Stimulated activated CD8-positive, alpha-beta memory T cell treated with anti-CD3 and anti-CD28 coated beads, Interleukin-12 subunit alpha, Interleukin-12 subunit beta, amount 100 ng/mL, for 1 hour (primary cell): Measurements from ENCODE around the gene CHST10.
"Not testable (repeated sequence)": the region's sequence is repeated elsewhere in the genome, so short reads cannot be mapped to it uniquely, and the experiment has no call there.

Experiments used
- DNase-seq: peaks from one replicate; pipeline ENCODE4 v3.0.0-alpha.2; 2020; ENCODE audit warnings: low read depth

CHST10 gene, protein sequence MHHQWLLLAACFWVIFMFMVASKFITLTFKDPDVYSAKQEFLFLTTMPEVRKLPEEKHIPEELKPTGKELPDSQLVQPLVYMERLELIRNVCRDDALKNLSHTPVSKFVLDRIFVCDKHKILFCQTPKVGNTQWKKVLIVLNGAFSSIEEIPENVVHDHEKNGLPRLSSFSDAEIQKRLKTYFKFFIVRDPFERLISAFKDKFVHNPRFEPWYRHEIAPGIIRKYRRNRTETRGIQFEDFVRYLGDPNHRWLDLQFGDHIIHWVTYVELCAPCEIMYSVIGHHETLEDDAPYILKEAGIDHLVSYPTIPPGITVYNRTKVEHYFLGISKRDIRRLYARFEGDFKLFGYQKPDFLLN

DNA sequence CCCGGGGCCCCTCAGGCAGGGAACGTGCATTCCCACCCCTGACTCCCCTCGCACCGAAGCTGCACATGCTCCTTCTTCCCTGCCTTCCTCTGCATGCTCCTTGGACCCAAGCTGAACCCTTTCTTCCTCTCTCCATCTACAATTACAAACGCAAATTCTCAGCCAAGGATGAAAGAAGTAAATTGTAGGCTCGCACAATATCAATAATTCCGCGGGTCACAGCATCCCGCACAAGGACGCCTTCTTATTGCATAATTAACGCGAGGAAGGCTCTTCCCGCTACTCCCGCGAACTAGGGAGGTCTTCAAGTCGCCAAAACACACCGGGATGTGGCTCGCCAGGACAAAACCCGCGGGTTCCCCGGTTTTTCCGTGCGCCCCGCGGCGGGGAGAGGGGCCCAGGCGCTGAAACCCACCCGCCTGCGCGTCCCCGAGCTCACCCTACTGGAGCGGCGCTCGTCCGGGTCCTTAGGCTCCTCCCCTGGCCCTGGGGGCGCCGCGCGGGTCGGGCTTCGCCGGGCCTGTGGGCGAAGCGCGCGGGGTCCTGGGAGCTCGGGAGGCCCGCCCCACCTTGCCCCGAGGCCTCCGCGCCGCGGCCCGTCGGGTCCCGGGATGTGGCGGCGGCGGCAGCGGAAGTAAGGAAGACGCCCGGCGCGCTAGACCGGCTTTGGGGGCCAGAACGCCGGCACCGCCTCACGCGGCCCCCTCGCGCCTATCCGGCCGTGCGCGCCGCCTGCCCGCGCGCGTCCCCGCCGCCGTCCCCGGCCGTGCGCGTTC, at the start of gene CHST10:
TSS of gene CHST10 (minus strand) at position 734 of the 776 bp plus-strand sequence. CDS start 10,993 bp downstream, outside the sequence.
- DNase-seq: peak; percentile 15

DNA sequence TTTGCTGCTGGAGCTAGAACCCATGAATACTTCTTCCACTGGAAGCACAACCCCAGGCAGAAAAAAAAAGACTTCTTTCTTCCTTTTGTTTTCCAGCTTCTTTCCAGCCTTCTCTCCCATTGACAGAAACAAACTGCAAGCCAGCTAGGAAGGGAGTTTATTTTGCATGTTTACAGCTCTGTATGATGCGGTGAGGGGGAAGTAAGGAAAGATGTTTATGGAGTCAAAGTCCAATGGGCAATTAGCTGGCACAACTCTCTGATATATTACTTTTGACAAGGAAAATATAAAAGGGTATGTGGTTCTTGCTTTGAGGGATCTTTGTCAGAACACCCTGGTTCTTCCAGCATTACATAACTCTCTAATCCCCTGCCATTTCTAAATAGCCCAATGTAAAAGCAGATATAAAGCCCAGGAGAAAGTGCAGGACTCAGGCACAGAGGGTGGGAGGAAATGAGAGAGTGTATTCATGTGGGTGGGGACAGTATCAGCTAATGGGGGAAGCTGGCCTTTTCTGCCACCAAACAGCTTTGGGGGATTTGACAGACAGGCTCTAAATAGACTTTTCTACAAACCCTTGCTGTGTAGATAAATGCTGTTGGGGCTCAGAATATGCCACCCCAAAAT, 43.5 kb upstream of the CHST10 start:
- no peak for DNase-seq

DNA sequence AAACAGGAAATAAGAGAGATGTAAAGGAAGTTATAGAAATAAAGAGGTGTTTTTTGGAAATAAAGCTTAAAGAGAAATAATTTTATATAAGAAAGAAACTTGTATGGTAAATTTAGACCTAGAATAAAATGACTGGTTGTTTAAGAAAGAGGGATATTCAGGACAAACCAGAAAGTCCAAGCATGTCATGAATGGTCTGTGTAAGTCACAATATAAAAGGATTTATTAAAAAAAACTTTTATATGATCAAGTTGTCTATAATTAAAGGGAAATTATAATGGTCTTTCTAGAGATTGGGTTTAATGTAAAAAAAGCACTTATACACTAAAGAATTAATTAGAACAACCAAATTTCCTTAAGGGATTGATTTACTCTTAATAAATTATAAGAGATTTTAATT, 38.9 kb upstream of the CHST10 start:
- not testable (repeated sequence) for DNase-seq

DNA sequence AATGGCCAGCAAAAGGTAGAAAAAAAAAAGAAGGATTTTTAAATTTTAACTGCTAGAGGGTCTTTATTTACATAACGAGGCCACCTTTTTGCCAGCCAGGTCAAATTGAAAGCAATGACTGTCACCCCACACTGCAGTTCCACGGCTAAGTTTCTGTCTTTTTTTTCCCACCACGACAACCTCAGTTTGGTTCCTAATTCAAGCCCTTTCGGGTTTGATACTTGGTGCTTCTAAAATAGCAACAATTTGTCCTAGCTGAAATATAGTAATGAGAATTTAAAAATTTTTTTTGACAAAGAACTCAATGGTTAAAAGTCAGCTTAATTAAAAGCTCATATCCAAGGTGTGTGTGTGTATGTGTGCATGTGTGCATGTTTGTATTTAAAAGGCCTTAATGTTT, 36.4 kb upstream of the CHST10 start:
- DNase-seq: no peak

DNA sequence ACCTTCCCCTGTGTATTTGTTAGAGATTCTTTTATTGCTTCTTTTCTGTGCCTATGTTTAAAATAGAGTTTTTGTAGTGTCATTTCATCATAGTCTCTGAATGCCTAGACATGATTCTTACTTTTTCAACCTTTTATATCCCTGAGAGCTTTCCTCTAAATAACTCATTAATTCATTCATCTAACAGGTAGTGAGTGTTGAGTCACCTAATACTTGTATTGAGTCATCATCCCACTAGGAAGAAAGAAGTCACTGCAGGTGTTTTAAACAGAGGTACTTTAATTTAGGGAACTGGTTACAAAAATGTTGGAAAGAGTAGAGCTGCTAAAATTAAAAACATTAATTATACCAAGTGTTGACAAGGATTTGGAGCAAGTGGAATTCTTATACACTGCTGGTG, 34.3 kb upstream of the CHST10 start:
- no peak for DNase-seq

DNA sequence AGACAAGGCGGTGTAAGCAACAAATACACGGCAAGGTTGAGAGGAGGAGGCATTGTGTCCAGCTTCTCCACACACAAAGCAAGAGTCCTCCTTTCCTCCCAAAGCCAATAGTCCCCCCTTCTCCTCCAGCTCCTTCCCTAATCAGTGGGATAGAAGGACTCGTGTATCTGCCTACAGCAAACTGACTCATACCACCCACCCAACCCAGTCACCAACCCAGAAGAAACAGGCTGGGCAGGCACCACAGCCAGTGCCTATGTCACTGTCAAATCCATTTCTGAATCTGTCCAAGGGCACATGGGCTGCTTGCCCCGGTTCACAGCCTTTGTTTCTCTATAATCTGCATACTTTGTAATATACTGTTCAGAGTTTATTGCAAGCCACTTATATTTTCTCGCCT, 33.6 kb upstream of the CHST10 start:
- no peak for DNase-seq

DNA sequence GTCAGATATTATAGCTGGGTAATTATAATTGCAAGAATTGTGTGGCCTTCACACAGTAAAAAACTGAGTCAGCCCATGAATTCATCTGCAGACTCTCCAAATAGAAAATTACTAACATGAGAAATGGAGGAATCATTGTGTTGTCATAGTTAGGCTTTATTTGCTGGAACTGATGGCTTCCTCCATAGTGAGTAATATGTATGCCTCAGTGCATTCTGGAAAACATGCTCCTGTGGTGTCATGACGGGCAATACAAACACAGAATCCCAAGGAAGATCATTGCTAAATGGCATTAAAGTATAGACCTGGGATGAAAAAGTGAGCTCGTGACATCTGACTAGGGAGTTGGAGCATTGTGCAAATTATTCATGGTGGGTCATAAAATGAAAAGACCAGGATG, 29.2 kb upstream of the CHST10 start:
- no peak for DNase-seq

DNA sequence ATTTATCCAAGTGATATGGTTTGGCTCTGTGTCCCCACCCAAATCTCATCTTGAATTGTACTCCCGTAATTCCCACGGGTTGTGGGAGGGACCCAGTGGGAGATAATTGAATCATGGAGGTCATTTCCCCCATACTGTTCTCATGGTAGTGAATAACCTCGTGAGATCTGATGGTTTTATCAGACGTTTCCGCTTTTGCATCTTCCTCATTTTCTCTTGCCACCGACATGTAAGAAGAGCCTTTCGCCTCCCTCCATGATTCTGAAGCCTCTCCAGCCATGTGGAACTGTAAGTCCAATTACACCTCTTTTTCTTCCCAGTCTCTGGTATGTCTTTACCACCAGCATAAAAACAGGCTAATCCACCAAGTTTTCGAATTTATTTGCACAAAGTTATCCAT, 20.3 kb upstream of the CHST10 start:
- DNase-seq: no peak

DNA sequence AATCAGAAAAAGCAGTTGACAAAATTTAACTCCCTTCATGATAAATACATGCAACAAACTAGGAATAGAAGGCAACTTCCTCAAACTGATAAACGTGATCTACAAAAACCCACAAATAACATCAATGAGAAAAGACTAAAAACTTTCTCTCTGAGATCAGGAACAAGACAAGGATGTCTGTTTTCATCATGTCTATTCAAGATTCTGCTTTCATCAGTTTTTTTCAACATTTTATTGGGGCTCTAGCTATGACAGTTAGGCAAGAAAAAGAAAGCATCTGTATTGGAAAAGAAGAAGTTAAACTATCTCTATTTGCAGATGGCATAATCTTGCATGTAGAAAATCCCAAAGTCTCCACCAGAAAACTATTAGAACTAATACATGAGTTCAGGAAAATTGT, 12.3 kb upstream of the CHST10 start:
- DNase-seq: no peak

DNA sequence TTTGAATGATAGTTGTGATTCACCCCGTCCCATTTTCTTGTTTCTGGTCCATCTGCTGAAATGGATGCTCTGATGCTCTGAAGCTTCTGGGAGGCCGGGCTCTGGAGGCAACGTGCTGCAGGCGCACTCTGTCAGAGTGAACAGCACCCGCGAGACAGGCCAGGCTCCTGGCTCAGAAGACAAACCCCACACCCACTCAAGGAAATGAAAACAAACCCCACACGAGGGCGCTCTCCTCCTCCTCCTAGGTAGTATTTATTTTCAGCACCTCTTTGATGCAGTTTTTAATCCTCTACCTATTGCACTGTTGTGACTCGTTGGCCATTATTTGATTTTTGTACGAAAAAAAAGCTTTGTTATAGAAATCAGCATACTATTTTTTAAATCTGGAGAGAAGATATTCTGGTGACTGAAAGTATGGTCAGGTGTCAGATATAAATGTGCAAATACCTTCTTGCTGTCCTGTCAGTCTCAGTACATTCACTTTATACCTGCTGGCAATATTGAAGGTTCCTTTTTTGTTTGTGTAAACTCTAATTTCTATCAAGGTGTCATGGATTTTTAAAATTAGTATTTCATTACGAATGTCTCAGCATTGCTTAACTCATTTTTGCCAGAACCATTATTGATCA, 10.3 kb upstream of the CHST10 start:
- peak; percentile 49 for DNase-seq

DNA sequence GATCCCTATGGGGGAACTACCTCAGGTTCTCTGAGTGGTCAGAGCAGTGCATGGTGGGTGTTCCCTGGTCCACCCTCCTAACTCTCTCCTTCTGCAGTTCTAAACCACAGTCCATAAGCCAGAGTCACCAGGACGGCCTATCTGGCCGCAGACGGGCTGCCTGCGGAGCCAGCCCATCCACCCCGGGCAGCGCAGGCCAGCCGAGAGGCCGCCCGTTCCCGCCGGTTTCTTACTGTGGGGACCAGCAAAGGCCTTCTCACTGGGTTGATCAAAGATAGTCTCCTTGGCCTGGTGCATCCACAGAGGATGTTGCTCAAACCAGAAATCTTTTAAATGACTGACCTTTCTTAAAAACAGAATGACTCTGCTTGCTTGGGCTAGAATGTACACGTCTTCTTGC, 9.6 kb upstream of the CHST10 start:
- DNase-seq: no peak

DNA sequence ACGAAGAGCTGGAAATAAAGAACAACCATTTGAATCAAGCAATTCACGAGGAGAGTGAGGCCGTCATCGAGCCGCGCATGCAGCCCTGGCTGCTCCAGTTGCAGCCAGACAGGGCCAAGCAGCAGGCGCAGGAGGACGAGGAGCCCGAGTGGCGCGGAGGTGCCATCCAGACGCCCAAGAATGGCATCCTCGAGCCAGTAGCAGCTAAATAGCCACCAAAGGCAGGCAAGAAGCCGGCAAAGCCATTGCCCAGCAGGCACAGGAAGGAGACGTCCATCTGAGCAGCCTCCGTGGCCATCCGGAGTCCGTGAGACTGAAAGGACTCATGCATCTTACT, 8.9 kb upstream of the CHST10 start:
- DNase-seq: no peak

DNA sequence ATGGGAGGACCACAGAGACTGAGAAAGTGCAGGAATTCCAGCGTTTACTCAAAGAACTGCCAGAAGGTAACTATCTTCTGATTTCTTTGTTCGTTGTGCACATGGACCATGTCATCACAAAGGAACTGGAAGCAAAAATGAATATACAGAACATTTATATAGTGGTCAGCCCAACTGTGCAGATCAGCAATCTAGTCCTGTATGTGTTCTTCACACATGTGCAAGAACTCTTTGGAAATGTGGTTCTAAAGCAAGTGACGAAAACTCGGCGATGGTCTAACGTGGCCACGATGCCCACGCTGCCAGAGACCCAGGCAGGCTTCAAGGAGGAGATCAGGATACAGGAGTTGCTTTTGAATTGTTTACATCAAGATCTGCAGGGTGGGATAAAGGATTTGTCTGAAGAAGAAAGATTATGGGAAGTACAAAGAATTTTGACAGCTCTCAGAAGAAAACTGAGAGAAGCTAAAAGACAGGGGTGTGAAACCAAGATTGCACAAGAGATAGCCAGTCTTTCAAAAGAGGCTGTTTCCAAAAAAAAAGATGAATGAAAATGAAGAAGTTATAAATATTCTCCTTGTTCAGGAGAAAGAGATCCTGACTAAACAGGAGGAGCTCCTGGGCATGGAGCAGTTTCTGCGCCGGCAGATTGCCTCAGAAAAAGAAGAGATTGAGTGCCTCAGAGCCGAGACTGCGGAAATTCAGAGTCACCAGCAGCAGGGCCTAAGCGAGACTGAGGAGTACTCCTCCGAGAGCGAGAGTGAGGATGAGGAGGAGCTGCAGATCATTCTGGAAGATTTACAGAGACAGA, 8.3 kb upstream of the CHST10 start:
- DNase-seq: no peak

DNA sequence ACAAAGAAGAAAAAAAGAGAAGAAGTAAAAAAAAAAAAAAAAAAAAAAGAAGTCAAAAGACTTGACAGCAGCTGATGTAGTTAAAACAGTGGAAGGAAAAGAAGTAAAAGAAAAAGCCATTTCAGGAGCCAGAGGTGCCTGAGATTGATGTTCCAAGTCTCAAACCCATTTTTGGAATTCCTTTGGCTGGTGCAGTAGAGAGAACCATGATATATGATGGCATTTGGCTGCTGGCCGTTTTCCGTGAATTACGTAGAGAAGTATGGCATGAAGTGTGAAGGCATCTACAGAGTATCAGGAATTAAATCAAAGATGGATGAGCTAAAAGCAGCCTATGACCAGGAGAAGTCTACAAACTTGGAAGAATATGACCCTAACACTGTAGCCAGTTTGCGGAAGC, 7.6 kb upstream of the CHST10 start:
- DNase-seq: no peak

DNA sequence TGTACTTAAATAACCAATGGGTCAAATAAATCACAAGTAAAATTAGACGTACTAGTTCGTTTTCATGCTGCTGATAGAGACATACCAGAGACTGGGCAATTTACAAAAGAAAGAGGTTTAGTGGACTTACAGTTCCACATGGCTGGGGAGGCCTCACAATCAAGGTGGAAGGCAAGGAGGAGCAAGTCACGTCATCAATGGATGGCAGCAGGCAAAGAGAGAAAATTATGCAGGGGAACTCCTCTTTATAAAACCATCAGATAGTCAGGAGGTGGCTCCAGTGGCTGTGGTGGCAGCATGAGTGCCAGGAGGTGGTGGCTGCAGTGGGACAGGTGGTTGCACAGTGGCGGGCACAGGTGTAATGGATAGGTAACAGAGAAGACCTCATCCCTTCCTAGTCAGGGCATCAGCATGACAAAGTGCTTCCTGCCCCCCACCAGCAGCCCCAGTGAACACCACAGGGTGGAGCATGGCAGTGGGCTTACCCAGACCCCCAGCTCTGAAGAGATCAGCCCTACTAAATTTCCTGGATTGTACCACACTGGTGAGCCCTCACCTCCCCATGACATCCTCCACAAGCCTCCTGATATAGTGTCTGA, 6.9 kb upstream of the CHST10 start:
- no peak for DNase-seq

DNA sequence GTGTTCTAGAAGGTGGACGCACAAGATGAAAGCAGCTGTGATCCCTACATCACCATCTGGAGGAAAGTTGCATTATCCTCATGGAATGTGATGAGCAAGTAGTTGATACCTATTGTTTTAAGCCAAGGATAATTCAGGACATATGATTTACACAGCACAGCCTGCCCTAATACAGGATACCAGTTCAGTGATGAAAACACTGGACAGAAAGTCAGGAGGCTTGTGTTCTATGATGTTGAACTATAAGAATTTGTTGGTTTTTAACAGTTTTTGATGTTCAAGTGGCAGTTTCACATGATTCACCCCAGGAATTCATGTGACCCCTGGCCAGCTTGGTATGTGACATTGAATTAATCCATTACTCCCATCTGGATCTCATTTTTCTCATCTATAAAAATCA, 6.2 kb upstream of the CHST10 start:
- no peak for DNase-seq

DNA sequence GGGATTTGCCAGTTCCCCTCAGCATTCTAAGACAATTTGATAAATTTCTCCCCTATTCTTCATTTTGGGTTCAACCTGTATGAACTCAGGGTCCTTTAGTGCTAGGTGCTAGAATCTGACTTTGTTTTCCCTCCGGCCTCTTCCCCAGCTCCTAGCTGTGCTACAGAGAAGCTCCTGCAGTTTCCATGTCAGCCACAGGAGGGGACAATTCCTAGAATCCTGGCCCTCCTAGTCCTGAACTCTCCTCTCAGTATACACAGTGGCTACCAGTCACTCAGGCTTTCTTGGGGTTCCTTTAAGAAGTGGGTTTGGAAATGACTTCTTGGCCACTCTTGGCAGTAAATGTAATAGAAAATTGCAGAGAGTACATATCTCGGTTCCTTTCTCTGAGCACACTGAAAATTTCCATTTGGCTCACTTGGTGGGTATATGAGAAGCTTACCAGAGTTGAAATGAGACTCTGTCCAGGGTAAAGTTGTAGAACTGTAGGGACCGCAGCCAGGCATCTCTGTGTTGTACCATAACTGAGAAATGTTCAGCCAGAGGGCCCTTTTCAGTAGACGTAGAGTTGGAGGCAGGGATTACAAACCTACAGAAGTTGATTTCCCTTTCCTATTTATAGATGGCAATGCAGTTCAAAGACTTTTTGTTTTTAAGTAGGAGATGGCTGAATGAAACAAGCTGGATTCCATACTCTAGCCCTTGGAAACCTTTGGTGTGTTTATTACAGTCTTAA, 5.0 kb upstream of the CHST10 start:
- DNase-seq: no peak

DNA sequence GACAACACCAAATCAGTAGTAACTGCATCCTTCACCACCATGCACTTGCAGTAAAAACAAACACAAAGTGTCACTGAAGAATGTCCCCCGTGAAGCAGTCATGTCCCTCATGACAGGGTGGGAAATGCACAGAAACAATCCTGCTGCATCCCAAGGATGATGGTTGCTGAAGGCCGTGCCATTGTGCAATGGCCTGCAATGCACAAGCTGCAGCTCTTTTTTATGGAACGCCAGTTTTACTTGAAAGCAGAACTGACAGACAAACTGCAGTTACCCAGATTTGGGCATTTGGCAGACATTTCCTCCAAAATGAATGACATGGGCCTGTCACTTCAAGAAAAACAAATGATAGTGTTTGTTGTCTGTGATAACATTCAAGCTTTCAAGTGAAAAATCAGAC, 2.4 kb upstream of the CHST10 start:
- no peak for DNase-seq

DNA sequence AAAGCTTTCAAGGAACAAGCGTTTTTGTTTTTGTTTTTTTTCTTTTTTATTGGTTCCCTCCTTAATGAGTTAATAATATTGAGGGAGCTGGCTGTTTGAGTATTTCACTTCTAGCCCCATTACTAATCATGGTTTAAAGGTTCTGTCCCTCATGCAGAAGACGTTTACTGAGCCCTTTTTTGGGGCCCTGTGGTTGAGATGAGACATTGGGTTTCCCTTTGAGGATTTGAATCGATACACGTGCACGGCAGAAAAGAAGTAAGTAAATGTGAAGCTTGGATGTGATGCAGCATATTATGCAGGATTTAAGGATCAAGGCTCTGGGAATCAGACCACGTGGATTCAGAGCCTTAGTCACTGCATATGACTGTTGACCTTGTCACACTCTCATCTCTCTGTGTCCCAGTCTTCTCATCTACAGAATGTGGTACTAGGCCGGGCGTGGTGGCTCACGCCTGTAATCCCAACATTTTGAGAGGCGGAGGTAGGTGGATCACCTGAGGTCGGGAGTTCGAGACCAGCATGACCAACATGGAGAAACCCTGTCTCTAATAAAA, 1.0 kb upstream of the CHST10 start:
- DNase-seq: no peak

DNA sequence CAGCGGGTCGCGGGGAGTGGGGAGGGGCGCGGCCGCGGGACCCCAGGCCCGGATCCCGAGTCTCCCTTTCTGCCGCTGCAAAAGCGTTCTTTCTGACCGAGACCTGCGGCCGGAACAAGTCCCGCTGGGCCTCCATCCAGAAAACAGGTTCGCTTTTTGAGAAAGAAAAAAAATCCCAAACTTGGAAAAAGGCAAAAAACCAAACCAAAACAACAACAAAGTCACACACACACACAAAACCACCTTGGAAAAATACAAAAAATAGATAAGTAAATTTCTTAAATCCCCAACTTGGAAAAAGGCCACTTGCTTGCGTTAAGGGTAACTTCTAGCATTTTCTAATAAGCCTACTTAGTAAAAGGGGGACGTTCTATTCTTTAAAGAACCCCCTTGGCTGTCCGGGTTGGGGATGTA, 250 bp upstream of the CHST10 start:
- no peak for DNase-seq
